NB4 (cell line): ENCODE data around the gene RSRC1.

Experiments used
- DNase-seq: peaks from one replicate; pipeline ENCODE4 v3.0.0; 2010; ENCODE audit warnings: low read depth
- H3K4me3 ChIP-seq: one replicate; pipeline ENCODE4 v1.5.1; 2011; ENCODE audit warnings: mild to moderate bottlenecking, low read depth, low read length, moderate library complexity
- MYC ChIP-seq: IDR thresholded peaks from 2 replicates; pipeline ENCODE4 v1.6.1; 2011; ENCODE audit warnings: low read depth, low read length
- POLR2A ChIP-seq: IDR thresholded peaks from 2 replicates; pipeline ENCODE4 v1.6.1; 2011; ENCODE audit warnings: mild to moderate bottlenecking; ENCODE audit not compliant: insufficient read length; ENCODE audit errors: extremely low read depth
- TF ChIP-seq, protein P1 (sequence below): IDR thresholded peaks from 2 replicates; pipeline ENCODE4 v1.6.1; 2011; ENCODE audit warnings: low read depth, low read length
- TF ChIP-seq, protein P2 (sequence below): IDR thresholded peaks from one replicate; pipeline ENCODE4 v1.5.1; 2012; ENCODE audit warnings: low read depth, low read length

The RSRC1 gene

DNA sequence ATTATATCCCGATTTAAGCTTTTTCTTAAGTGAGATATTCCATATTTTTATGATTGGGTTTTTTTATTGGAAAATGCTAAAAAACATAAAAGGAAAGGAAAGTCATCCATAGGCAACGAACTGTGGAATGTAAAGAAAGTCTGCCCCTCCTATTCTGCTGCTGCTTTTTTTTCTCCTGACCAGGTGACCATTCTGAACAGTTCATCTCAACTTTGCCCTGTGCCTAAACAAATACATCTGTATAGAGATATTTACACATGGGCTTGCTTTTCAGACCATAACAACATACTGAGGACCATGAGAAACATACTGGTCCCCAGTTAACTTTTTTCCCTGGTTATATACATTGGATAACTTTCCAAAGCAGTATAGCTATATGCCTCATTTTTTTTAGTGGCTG is 442.2 kb downstream of the RSRC1 start:
- DNase-seq, result no peak
- no peak overlapping the region for H3K4me3 ChIP-seq

DNA sequence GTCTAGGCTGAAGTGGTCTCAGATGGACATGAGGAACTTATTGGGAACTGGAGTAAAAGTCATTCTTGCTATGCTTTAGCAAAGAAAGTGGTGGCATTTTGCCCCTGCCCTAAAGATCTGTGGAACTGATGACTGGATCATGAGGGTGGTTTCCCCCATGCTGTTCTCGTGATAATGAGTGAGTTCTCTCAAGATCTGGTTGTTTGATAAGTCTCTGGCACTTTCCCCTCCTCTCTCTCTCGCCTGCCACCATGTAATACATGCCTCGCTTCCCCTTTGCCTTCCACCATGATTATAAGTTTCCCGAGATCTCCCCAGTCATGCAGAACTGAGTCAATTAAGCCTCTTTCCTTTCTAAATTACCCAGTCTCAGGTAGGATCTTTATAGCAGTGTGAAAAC is 449.6 kb downstream of the RSRC1 start:
- TF ChIP-seq POLR2A (no peak), MYC (no peak)
- TF ChIP-seq, protein P1, sequence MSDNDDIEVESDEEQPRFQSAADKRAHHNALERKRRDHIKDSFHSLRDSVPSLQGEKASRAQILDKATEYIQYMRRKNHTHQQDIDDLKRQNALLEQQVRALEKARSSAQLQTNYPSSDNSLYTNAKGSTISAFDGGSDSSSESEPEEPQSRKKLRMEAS, result no peak
- TF ChIP-seq, protein P2, sequence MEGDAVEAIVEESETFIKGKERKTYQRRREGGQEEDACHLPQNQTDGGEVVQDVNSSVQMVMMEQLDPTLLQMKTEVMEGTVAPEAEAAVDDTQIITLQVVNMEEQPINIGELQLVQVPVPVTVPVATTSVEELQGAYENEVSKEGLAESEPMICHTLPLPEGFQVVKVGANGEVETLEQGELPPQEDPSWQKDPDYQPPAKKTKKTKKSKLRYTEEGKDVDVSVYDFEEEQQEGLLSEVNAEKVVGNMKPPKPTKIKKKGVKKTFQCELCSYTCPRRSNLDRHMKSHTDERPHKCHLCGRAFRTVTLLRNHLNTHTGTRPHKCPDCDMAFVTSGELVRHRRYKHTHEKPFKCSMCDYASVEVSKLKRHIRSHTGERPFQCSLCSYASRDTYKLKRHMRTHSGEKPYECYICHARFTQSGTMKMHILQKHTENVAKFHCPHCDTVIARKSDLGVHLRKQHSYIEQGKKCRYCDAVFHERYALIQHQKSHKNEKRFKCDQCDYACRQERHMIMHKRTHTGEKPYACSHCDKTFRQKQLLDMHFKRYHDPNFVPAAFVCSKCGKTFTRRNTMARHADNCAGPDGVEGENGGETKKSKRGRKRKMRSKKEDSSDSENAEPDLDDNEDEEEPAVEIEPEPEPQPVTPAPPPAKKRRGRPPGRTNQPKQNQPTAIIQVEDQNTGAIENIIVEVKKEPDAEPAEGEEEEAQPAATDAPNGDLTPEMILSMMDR, result no peak
- DNase-seq, result no peak

More for the DNA sequence above, 442.2 kb downstream of the RSRC1 start:
- TF ChIP-seq MYC, result no peak
- TF ChIP-seq, protein P2, result no peak

DNA sequence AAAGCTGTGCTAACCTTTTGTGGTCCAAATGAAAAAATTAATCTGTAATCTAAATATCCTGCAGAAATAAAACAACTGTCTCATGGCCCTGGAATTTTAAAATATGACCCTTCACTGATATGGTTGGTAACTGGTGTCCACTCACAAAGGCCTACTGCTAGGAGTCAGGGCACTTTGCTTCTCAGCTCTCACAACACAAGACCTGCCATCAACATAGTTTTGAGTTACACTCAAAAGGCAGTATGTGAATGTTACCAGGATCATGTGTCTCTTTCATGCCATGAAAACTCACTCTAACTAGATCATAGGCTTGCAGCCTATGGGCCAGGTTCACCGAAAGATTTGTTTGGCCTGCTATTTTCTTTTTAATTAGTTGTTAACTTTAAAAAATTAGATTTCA is 451.1 kb downstream of the RSRC1 start:
- no peak overlapping the region for H3K4me3 ChIP-seq
- DNase-seq, result no peak
- TF ChIP-seq, protein P2, result no peak
- TF ChIP-seq, protein P1, result no peak
- TF ChIP-seq MYC, result no peak
- TF ChIP-seq POLR2A, result no peak

More for the DNA sequence above, 449.6 kb downstream of the RSRC1 start:
- no peak overlapping the region for H3K4me3 ChIP-seq

DNA sequence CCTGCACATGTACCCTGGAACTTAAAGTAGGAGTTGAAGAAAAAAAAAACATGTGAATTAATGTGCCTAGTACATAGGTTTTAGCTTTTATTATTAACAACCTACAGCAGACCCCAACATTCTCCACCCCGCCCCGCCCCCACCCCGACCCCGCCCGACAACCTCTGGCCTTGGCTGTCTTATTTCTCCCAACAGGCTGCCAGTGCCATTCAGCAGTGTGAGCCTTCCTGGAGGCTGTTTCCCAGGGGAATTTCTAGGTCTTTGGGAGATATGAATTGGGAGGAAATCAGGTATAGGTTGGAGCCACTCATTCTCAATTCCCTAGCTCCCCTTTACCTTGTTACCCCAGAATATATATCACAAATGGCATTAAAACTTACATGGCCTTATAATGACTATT is 452.8 kb downstream of the RSRC1 start:
- H3K4me3 ChIP-seq, result no peak overlapping the region
- TF ChIP-seq POLR2A (no peak), MYC (no peak)
- TF ChIP-seq, protein P1, result no peak
- TF ChIP-seq, protein P2, result no peak
- no peak for DNase-seq

DNA sequence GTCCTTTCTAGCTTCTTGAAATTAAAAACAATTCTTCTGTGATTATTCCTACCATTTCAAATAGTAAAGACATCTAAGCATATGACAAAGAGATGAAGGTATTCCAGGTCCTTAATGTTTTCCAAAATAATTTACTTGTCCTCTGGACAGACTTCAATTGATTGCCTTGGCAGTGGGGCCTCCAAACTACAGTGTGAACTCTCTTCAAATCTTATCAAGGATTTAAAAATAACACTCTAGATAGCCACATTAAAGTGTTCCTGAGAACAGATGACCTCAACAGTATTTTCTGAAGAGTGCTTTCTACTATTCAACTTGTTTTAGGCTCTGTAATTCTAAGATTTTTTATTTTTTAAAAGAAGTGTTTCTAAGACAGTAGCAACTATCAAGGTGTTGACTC is 453.2 kb downstream of the RSRC1 start:
- H3K4me3 ChIP-seq, result no peak overlapping the region
- TF ChIP-seq MYC, result no peak
- TF ChIP-seq, protein P1, result no peak
- TF ChIP-seq POLR2A, result no peak
- TF ChIP-seq, protein P2, result no peak
- no peak for DNase-seq

DNA sequence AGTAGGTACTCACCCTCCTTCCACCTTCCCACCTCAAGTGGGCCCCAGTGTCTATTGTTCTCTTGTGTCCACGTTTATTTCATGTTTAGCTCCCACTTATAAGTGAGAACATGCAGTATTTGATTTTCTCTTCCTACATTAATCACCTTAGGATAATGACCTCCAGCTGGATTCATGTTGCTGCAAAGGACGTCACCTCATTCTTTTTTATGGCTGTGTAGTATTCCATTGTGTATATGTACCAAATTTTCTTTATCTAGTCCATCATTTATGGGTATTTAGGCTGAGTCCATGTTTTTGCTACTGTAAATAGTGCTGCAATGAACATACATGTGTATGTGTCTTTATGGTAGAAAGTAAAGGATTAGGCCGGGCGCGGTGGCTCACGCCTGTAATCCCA is 455.2 kb downstream of the RSRC1 start:
- no peak for DNase-seq
- TF ChIP-seq POLR2A, result no peak
- TF ChIP-seq, protein P1, result no peak
- TF ChIP-seq, protein P2, result no peak
- TF ChIP-seq MYC, result no peak

More for the DNA sequence above, 455.2 kb downstream of the RSRC1 start:
- H3K4me3 ChIP-seq, result no peak overlapping the region
